NB4 (cell line): ENCODE results near the gene UQCC2.

Experiments
- POLR2A ChIP-seq: IDR thresholded peaks from 2 replicates; pipeline ENCODE4 v1.6.1; 2011; ENCODE audit warnings: mild to moderate bottlenecking; ENCODE audit not compliant: insufficient read length; ENCODE audit errors: extremely low read depth
- TF ChIP-seq, protein P1 (sequence below): IDR thresholded peaks from one replicate; pipeline ENCODE4 v1.5.1; 2012; ENCODE audit warnings: low read depth, low read length

DNA sequence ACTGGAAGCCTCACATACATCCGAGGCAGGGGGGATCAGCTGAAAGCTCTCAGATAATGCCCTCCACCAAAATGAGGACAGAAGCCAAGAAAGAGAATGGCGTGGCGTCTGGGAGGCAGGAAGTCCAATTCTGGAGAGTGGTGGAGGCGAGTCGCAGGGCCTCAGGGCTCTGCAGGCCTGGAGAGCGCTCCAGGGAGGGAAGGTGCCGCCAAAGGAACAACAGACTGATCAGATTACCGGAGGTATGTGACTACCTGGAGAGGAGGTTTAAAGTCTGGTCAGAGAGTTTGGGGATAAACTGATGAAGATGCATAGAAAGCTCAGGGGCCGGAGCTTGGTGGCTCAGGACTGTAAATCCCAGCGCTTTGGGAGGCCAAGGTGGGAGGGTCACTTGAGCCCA is 46.4 kb upstream of the UQCC2 start:
- TF ChIP-seq, protein P1, sequence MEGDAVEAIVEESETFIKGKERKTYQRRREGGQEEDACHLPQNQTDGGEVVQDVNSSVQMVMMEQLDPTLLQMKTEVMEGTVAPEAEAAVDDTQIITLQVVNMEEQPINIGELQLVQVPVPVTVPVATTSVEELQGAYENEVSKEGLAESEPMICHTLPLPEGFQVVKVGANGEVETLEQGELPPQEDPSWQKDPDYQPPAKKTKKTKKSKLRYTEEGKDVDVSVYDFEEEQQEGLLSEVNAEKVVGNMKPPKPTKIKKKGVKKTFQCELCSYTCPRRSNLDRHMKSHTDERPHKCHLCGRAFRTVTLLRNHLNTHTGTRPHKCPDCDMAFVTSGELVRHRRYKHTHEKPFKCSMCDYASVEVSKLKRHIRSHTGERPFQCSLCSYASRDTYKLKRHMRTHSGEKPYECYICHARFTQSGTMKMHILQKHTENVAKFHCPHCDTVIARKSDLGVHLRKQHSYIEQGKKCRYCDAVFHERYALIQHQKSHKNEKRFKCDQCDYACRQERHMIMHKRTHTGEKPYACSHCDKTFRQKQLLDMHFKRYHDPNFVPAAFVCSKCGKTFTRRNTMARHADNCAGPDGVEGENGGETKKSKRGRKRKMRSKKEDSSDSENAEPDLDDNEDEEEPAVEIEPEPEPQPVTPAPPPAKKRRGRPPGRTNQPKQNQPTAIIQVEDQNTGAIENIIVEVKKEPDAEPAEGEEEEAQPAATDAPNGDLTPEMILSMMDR, result no peak
- no peak for TF ChIP-seq POLR2A
